Pancreas (tissue), 10 donors: Measurements from ENCODE around the gene NPTXR. TPM values are rescaled to one million over a fixed set of nuclear protein-coding genes. Genes with fewer than 3 reads are reported as not detected.

ENCODE experiments used
- ATAC-seq, 4 donors: fragments of 200-7000 bp; cut with Tn5 transposase; one replicate each; pipeline versions ENCODE4 v1.8.0 to v1.9.1; 2020; ENCODE audit warnings: mild to moderate bottlenecking in 4 of 4, moderate library complexity in 4 of 4
- DNase-seq, 6 donors: peaks; one replicate each; pipeline ENCODE4 v3.0.0-alpha.2; 2020
- FAIRE-seq: peaks from 2 replicates; lab custom pipeline; 2012; peaks lifted over from hg19 to GRCh38; lab: Jason Lieb, UNC
- H3K27ac ChIP-seq, 4 donors: fragments of 200-600 bp; sonication (generic); 1 replicate in 3 of 4; 2 replicates in 1 of 4; pipeline versions ENCODE4 v1.5.0 to v1.8.0; 2020
- H3K27me3 ChIP-seq, 4 donors: fragments of 200-600 bp; one replicate each; pipeline ENCODE4 v1.8.0; 2021
- H3K36me3 ChIP-seq, 3 donors: fragments of 200-600 bp; sonication (generic) in 1 of 3; one replicate each; pipeline versions ENCODE4 v1.5.0 to v1.8.0; 2020 to 2021
- H3K4me1 ChIP-seq, 3 donors: fragments of 200-600 bp; one replicate each; pipeline ENCODE4 v1.8.0; 2021
- H3K4me3 ChIP-seq, 4 donors: fragments of 200-600 bp; sonication (generic) in 2 of 4; one replicate each; pipeline versions ENCODE4 v1.5.0 to v1.8.0; 2020 to 2021
- H3K9me3 ChIP-seq, 4 donors: fragments of 200-600 bp; one replicate each; pipeline ENCODE4 v1.8.0; 2021
- WGBS, 2 donors: extraction: QIAGEN DNeasy Blood & Tissue Kit; methylation state at CpG; one replicate each; pipeline ENCODE4 v1.1.7; 2013; 5-methylcytosine and 5-hydroxymethylcytosine counted together
- intact Hi-C, 3 donors: fragments of 100-400 bp; cut with DNase I; formaldehyde crosslinking; loops; one replicate each; pipeline versions ENCODE4 v1.11.1 to v1.14.2; 2022
- polyA plus RNA-seq, 2 donors: library from polyadenylated mRNA; stranded (reverse); fragments of 200-250 nt; gene quantifications; one replicate each; pipeline ENCODE4 v1.2.3, GENCODE V29; 2013
- total RNA-seq, 6 donors: library from RNA; stranded (reverse); fragmentation: NEBNext Ultra II Directional in 4 of 6; extraction: Animal tissue kit (Norgen Biotek cat#: 25700) in 4 of 6; gene quantifications; one replicate each; pipeline versions ENCODE4 v1.2.1 to v1.2.4, GENCODE V29; 2021 to 2023
- TF ChIP-seq, protein P1 (sequence below), 4 donors: fragments of 200-600 bp; sonication (generic) in 3 of 4; IDR thresholded peaks; one replicate each; pipeline versions ENCODE4 v1.5.0 to v1.8.0; 2021; ENCODE audit warnings: antibody characterized with exemption in 4 of 4
- donor health status: healthy with polysubstance abuse.
- donor health status: DM: no; HTN: no; CAD: no; lungs with moderate emphysema.
- donor health status: DM: no; HTN: no; CAD: no.
- donor health status: control.
- donor health status: control.
- donor health status: Bipolar disorder and iron deficiency.
- donor health status: DM: yes; HTN: yes; CAD: no.
- donor health status: DM: no; HTN: no; CAD: no.
- donor health status: DM: no; HTN: no; CAD: no.
- donor health status: DM: yes; HTN: yes; CAD: no.

Gene NPTXR
- total and polyA plus RNA-seq, 8 donors, result 3.0 to 11.0 (median 5.3) TPM

DNA sequence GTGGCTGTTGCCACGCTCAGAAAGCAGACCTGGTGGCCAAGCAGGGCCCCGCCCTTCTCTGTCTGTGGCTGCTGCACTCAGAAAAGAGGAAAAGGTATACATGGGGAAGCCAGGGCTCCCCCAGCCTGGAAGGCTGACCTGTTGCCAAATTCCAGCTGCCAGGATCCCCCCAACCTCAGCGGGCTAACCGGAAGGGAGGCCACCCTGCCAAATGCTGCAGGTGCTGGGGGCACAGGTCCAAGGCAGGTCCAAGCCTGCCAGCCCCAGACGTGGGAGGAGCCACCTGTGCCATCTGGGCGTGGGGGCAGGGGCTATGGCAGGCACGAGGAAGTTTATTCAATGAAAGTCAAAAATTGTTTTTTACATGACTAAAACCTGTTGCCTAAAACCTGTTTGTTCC, 2.6 kb downstream of the NPTXR start:
- FAIRE-seq, result no peak
- DNase-seq, result peak; percentile 70 to 87 (median 76)
- intact Hi-C loops, result no loop called here
- peak; percentile 39 to 84 (median 71) for ATAC-seq
- Histone ChIP-seq H3K27me3 (no peaks in the 10 kb centered on the region), H3K4me3 (no peak overlapping the region), H3K36me3 (no peaks in the 10 kb centered on the region), H3K4me1 (peaks cover 0 to 15% (median 3%) of the 10 kb centered on the region in 3 donors), H3K9me3 (no peaks in the 10 kb centered on the region), H3K27ac (peak overlapping the region in 1 of 4 donors; percentile 38)
- TF ChIP-seq, protein P1, sequence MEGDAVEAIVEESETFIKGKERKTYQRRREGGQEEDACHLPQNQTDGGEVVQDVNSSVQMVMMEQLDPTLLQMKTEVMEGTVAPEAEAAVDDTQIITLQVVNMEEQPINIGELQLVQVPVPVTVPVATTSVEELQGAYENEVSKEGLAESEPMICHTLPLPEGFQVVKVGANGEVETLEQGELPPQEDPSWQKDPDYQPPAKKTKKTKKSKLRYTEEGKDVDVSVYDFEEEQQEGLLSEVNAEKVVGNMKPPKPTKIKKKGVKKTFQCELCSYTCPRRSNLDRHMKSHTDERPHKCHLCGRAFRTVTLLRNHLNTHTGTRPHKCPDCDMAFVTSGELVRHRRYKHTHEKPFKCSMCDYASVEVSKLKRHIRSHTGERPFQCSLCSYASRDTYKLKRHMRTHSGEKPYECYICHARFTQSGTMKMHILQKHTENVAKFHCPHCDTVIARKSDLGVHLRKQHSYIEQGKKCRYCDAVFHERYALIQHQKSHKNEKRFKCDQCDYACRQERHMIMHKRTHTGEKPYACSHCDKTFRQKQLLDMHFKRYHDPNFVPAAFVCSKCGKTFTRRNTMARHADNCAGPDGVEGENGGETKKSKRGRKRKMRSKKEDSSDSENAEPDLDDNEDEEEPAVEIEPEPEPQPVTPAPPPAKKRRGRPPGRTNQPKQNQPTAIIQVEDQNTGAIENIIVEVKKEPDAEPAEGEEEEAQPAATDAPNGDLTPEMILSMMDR (IDR thresholded peaks at IDR 0.05), result no peak
- 12 to 24% methylated on average over 7 of the region's 7 CpGs for WGBS, 2 donors

DNA sequence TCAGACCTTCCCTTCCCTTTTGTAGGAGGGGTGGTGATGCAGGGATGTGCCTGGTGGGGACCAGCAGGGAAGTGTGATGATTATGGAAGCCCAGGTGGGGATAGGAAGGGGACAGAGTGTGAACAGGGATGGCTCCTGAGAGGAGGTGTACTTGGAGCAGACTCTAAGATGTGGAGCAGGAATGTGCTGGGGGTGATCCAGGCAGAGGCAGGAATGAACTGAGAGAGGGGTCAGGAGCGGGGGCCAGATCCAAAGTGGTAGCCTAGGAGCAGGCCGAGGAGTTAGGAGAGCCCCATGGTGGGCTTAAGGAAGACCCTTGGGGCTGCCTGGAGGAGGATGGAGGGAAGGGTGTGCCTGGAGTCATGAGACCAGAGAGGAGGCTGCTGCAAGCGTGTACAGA, 3.7 kb downstream of the NPTXR start:
- WGBS, 2 donors, result 93% methylated on average over 3 of the region's 3 CpGs
- H3K4me1 ChIP-seq, result peaks cover 0 to 15% (median 3%) of the 10 kb centered on the region in 3 donors
- no peak for DNase-seq

DNA sequence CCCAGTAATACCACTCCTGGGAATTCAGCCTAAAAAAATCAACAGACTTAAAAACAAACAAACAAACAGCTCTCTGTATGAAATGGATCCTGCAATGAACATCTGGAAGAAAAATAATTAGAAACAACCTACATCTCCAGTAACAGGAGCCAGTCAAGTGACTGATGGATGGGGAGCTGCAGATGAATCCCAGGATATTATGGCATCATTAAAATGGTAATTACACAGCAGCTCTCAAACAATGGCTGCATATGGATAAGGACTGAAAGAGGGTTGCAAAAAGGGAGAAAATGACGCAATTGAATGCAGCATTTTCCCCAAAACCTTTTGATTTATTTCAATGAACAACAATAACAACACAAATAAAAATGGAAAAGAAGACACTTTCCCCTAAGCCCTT, 4.1 kb downstream of the NPTXR start:
- ATAC-seq (no peak), FAIRE-seq (no peak), DNase-seq (no peak)
- TF ChIP-seq, protein P1 (IDR thresholded peaks at IDR 0.05), result no peak
- WGBS, 2 donors, result 96 to 98% methylated on average over 1 of the region's 1 CpG
- no peak overlapping the region for H3K4me3 ChIP-seq
- no peaks in the 10 kb centered on the region for H3K9me3 ChIP-seq
- peaks cover 0 to 15% (median 3%) of the 10 kb centered on the region in 3 donors for H3K4me1 ChIP-seq
- no peak overlapping the region for H3K27ac ChIP-seq
- intact Hi-C loops, result no loop called here
- no peaks in the 10 kb centered on the region for H3K36me3 ChIP-seq
- no peaks in the 10 kb centered on the region for H3K27me3 ChIP-seq

More for the DNA sequence above, 3.7 kb downstream of the NPTXR start:
- Histone ChIP-seq H3K27ac (no peak overlapping the region), H3K36me3 (no peaks in the 10 kb centered on the region), H3K9me3 (no peaks in the 10 kb centered on the region), H3K4me3 (no peak overlapping the region), H3K27me3 (no peaks in the 10 kb centered on the region)
- FAIRE-seq, result no peak
- TF ChIP-seq, protein P1 (IDR thresholded peaks at IDR 0.05), result no peak
- no peak for ATAC-seq
- intact Hi-C loops, result no loop called here

DNA sequence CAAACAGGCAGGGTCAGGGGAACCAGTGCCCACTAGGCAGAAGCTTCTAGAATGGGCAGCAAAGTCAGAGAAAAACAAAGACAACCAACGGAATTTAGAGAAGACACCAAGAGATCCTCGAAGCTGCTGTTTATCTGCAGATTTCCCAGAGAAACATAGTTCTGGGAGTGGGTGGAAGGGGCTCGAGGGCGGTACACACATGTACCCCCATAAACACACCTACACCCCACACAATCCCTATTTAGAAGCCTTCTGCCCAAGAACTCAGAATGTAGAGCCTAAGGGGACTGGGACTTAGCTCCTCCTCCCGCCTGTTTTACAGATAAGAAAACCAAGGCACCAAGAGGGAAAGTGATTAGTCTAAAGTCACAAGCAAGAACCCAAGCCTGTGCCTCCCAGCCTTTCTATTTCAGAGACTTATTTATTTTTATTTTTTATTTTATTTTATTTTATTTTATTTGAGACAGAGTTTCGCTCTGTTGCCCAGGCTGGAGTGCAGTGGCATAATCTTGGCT, 6.4 kb downstream of the NPTXR start:
- H3K27ac ChIP-seq, result no peak overlapping the region
- H3K4me3 ChIP-seq, result no peak overlapping the region
- H3K4me1 ChIP-seq, result peaks cover 0 to 11% (median 3%) of the 10 kb centered on the region in 3 donors
- DNase-seq (no peak), ATAC-seq (no peak), FAIRE-seq (no peak)
- WGBS, 2 donors, result 82 to 91% methylated on average over 6 of the region's 6 CpGs
- TF ChIP-seq, protein P1 (IDR thresholded peaks at IDR 0.05), result no peak
- no peaks in the 10 kb centered on the region for H3K36me3 ChIP-seq
- no peaks in the 10 kb centered on the region for H3K27me3 ChIP-seq
- intact Hi-C loops, result no loop called here
- no peaks in the 10 kb centered on the region for H3K9me3 ChIP-seq

DNA sequence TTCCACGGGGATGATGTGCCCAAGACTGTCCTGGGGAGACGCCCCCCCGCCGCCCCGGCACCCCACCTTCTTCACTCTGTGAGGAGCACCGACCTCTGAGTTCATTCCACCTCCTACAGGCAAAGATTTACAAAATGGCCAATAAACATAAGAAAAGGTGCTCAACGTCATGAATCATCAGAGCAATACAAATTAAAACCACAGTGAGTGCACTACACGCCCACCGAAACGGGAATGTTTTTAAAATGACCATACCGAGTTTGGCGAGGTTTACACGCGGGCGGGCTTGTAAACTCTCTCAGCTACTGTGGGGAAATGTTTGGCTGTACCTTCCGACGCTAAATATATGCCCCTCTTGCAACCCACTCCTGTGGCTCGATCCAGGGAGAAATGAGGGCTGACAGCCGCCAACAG, 7.9 kb downstream of the NPTXR start:
- intact Hi-C loops, result no loop called here
- Histone ChIP-seq H3K27me3 (no peaks in the 10 kb centered on the region), H3K36me3 (no peaks in the 10 kb centered on the region), H3K9me3 (no peaks in the 10 kb centered on the region), H3K27ac (no peak overlapping the region), H3K4me1 (no peaks in the 10 kb centered on the region), H3K4me3 (no peak overlapping the region)
- ATAC-seq (no peak), FAIRE-seq (no peak), DNase-seq (no peak)
- 77 to 81% methylated on average over 19 of the region's 19 CpGs for WGBS, 2 donors
- TF ChIP-seq, protein P1 (IDR thresholded peaks at IDR 0.05), result no peak
